Measurements from ENCODE around the gene HPX.

The HPX gene

GRCh38 chr11:6440906-6441358 lies at the start of gene HPX:
Gene HPX (minus strand): TSS chr11:6440987. CDS start chr11:6440963, 24 bp downstream.
- Histone ChIP-seq H4K20me1 (ENCODE audit: insufficient read depth, low read length) (no peaks in the 10 kb centered on the region), H3K9ac (ENCODE audit: low read depth, low read length) (no peak within 1 kb of the TSS), H3K4me3 (ENCODE audit: low read depth in 1 of 2, low read length in 2 of 2) (no peak within 1 kb of the TSS), H3K4me2 (ENCODE audit: insufficient read depth, low read length) (no peak within 1 kb of the TSS), H3K9me3 (ENCODE audit: insufficient read depth, low read length, severe bottlenecking) (no peaks in the 10 kb centered on the region), H3K4me1 (ENCODE audit: insufficient read depth, low read length) (0 out of 2 replicates have a peak, but pooled peaks cover 3% of the 10 kb centered on the region), H2AFZ (ENCODE audit: low read depth, low read length) (no peak within 1 kb of the TSS), H3K36me3 (ENCODE audit: insufficient read depth, low read length) (no peaks in the 10 kb centered on the region), H3K27ac (ENCODE audit: low read length) (no peak within 1 kb of the TSS), H3K79me2 (ENCODE audit: insufficient read depth, low read length) (no peaks in the 10 kb centered on the region), H3K27me3 (ENCODE audit: insufficient read depth, low read length, poor library complexity) (no peaks in the 10 kb centered on the region)
- TF ChIP-seq EZH2 (IDR thresholded peaks at IDR 0.05; ENCODE audit: borderline replicate concordance, low read depth, low read length, severe bottlenecking): no peak
- no peak for TF ChIP-seq CTCF (IDR thresholded peaks at IDR 0.05; ENCODE audit: borderline replicate concordance, extremely low read depth, low read length, poor library complexity, severe bottlenecking)
- DNase-seq: no peak
- ATAC-seq (ENCODE audit: insufficient read depth, low read depth): no peak

GRCh38 chr11:6489306-6489705 lies 48.5 kb upstream of the HPX start:
- H3K79me2 ChIP-seq (ENCODE audit: insufficient read depth, low read length): no peaks in the 10 kb centered on the region
- H3K27ac ChIP-seq (ENCODE audit: low read length): no peak overlapping the region
- H3K36me3 ChIP-seq (ENCODE audit: insufficient read depth, low read length): peaks cover 58% of the 10 kb centered on the region
- H3K9ac ChIP-seq (ENCODE audit: low read depth, low read length): no peak overlapping the region
- no peaks in the 10 kb centered on the region for H3K27me3 ChIP-seq (ENCODE audit: insufficient read depth, low read length, poor library complexity)
- H3K4me1 ChIP-seq (ENCODE audit: insufficient read depth, low read length): no peaks in the 10 kb centered on the region
- 0 out of 2 replicates have a peak, but pooled peaks cover 3% of the 10 kb centered on the region for H4K20me1 ChIP-seq (ENCODE audit: insufficient read depth, low read length)
- DNase-seq: no peak
- H3K9me3 ChIP-seq (ENCODE audit: insufficient read depth, low read length, severe bottlenecking): no peaks in the 10 kb centered on the region
- H2AFZ ChIP-seq (ENCODE audit: low read depth, low read length): no peak overlapping the region
- TF ChIP-seq EZH2 (IDR thresholded peaks at IDR 0.05; ENCODE audit: borderline replicate concordance, low read depth, low read length, severe bottlenecking) (no peak), CTCF (IDR thresholded peaks at IDR 0.05; ENCODE audit: borderline replicate concordance, extremely low read depth, low read length, poor library complexity, severe bottlenecking) (no peak)
- H3K4me2 ChIP-seq (ENCODE audit: insufficient read depth, low read length): no peak overlapping the region
- no peak overlapping the region for H3K4me3 ChIP-seq (ENCODE audit: low read depth in 1 of 2, low read length in 2 of 2)
- no peak for ATAC-seq (ENCODE audit: insufficient read depth, low read depth)

GRCh38 chr11:6488821-6489220 lies 48.0 kb upstream of the HPX start:
- Histone ChIP-seq H3K27me3 (ENCODE audit: insufficient read depth, low read length, poor library complexity) (no peaks in the 10 kb centered on the region), H3K79me2 (ENCODE audit: insufficient read depth, low read length) (peaks cover 1% of the 10 kb centered on the region), H3K36me3 (ENCODE audit: insufficient read depth, low read length) (peaks cover 59% of the 10 kb centered on the region; the same call in 1 of the 2 replicates), H3K27ac (ENCODE audit: low read length) (no peak overlapping the region), H3K9me3 (ENCODE audit: insufficient read depth, low read length, severe bottlenecking) (no peaks in the 10 kb centered on the region), H2AFZ (ENCODE audit: low read depth, low read length) (no peak overlapping the region), H3K9ac (ENCODE audit: low read depth, low read length) (no peak overlapping the region), H3K4me3 (ENCODE audit: low read depth in 1 of 2, low read length in 2 of 2) (no peak overlapping the region), H4K20me1 (ENCODE audit: insufficient read depth, low read length) (0 out of 2 replicates have a peak, but pooled peaks cover 3% of the 10 kb centered on the region), H3K4me1 (ENCODE audit: insufficient read depth, low read length) (no peaks in the 10 kb centered on the region), H3K4me2 (ENCODE audit: insufficient read depth, low read length) (no peak overlapping the region)
- DNase-seq (no peak), ATAC-seq (ENCODE audit: insufficient read depth, low read depth) (no peak)
- TF ChIP-seq CTCF (IDR thresholded peaks at IDR 0.05; ENCODE audit: borderline replicate concordance, extremely low read depth, low read length, poor library complexity, severe bottlenecking): no peak
- TF ChIP-seq EZH2 (IDR thresholded peaks at IDR 0.05; ENCODE audit: borderline replicate concordance, low read depth, low read length, severe bottlenecking): no peak

All from DND-41 (cell line).